ENCODE results near the gene PRSS38. TPM values are rescaled to one million over a fixed set of nuclear protein-coding genes. Genes with fewer than 3 reads are reported as not detected.

The PRSS38 gene
- total RNA-seq, 1 donor from 2014 or later, result not detected

GRCh38 chr1:227777156-227777555 is 38.3 kb upstream of the PRSS38 start:
- ATAC-seq (ENCODE audit: poor library complexity) (no peak), DNase-seq (no peak)
- intact Hi-C loops (cut with DNase I), result no loop called here

GRCh38 chr1:227777646-227778045 is 37.8 kb upstream of the PRSS38 start:
- ATAC-seq (ENCODE audit: poor library complexity) (no peak), DNase-seq (no peak)
- intact Hi-C loops (cut with DNase I), result no loop called here

GRCh38 chr1:227778401-227778947 is 37.0 kb upstream of the PRSS38 start:
- intact Hi-C loops (cut with DNase I), result no loop called here
- no peak for ATAC-seq (ENCODE audit: poor library complexity)
- DNase-seq, result no peak

GRCh38 chr1:227779021-227779441 is 36.4 kb upstream of the PRSS38 start:
- ATAC-seq (ENCODE audit: poor library complexity) (no peak), DNase-seq (no peak)
- intact Hi-C loops (cut with DNase I), result no loop called here

- no peak for ATAC-seq (ENCODE audit: poor library complexity)
- intact Hi-C loops (cut with DNase I), result no loop called here
- DNase-seq, result peak; percentile 24
These were observed 35.8 kb upstream of the PRSS38 start for GRCh38 chr1:227779685-227780084.

GRCh38 chr1:227780101-227781044 is 35.1 kb upstream of the PRSS38 start:
- ATAC-seq (ENCODE audit: poor library complexity), result peak; percentile 71
- peak; percentile 47 for DNase-seq
- intact Hi-C loops (cut with DNase I), result no loop called here

- intact Hi-C loops (cut with DNase I), result no loop called here
- DNase-seq, result peak; percentile 33
- no peak for ATAC-seq (ENCODE audit: poor library complexity)
These were observed 34.1 kb upstream of the PRSS38 start for GRCh38 chr1:227781314-227781930.

GRCh38 chr1:227782226-227782625 is 33.2 kb upstream of the PRSS38 start:
- ATAC-seq (ENCODE audit: poor library complexity) (no peak), DNase-seq (no peak)
- intact Hi-C loops (cut with DNase I), result no loop called here

- DNase-seq, result no peak
- no peak for ATAC-seq (ENCODE audit: poor library complexity)
- intact Hi-C loops (cut with DNase I), result no loop called here
These were observed 30.2 kb upstream of the PRSS38 start for GRCh38 chr1:227785094-227785804.

- no peak for ATAC-seq (ENCODE audit: poor library complexity)
- intact Hi-C loops (cut with DNase I), result no loop called here
These were observed 29.4 kb upstream of the PRSS38 start for GRCh38 chr1:227785805-227786671.

GRCh38 chr1:227786673-227787512 is 28.6 kb upstream of the PRSS38 start:
- intact Hi-C loops (cut with DNase I), result no loop called here
- peak; percentile 23 for ATAC-seq (ENCODE audit: poor library complexity)
- DNase-seq, result peak; percentile 61

More at GRCh38 chr1:227785805-227786671, 29.4 kb upstream of the PRSS38 start:
- DNase-seq, result peak; percentile 33

- peak; percentile 95 for DNase-seq
- intact Hi-C loops (cut with DNase I), result no loop called here
- ATAC-seq (ENCODE audit: poor library complexity), result peak; percentile 95
These were observed 27.8 kb upstream of the PRSS38 start for GRCh38 chr1:227787513-227788270.

GRCh38 chr1:227788271-227789083 is 27.0 kb upstream of the PRSS38 start:
- peak; percentile 85 for DNase-seq
- intact Hi-C loops (cut with DNase I), result no loop called here

GRCh38 chr1:227789084-227790033 is 26.1 kb upstream of the PRSS38 start:
- intact Hi-C loops (cut with DNase I), result no loop called here
- no peak for ATAC-seq (ENCODE audit: poor library complexity)
- no peak for DNase-seq

More at GRCh38 chr1:227788271-227789083, 27.0 kb upstream of the PRSS38 start:
- peak; percentile 72 for ATAC-seq (ENCODE audit: poor library complexity)

GRCh38 chr1:227790034-227790400 is 25.5 kb upstream of the PRSS38 start:
- ATAC-seq (ENCODE audit: poor library complexity), result no peak
- DNase-seq, result no peak
- intact Hi-C loops (cut with DNase I), result no loop called here

Measured in Right ventricle myocardium superior (tissue), 1 donor.